ENCODE data around the gene IRAK3. TPM values are rescaled to one million over a fixed set of nuclear protein-coding genes. Genes with fewer than 3 reads are reported as not detected.

Gene IRAK3
- total and polyA plus RNA-seq, 2 donors (not counting 3 experiments of a cell fraction or from before 2014, with no cell fraction given), result 2.3 to 8.5 TPM

DNA sequence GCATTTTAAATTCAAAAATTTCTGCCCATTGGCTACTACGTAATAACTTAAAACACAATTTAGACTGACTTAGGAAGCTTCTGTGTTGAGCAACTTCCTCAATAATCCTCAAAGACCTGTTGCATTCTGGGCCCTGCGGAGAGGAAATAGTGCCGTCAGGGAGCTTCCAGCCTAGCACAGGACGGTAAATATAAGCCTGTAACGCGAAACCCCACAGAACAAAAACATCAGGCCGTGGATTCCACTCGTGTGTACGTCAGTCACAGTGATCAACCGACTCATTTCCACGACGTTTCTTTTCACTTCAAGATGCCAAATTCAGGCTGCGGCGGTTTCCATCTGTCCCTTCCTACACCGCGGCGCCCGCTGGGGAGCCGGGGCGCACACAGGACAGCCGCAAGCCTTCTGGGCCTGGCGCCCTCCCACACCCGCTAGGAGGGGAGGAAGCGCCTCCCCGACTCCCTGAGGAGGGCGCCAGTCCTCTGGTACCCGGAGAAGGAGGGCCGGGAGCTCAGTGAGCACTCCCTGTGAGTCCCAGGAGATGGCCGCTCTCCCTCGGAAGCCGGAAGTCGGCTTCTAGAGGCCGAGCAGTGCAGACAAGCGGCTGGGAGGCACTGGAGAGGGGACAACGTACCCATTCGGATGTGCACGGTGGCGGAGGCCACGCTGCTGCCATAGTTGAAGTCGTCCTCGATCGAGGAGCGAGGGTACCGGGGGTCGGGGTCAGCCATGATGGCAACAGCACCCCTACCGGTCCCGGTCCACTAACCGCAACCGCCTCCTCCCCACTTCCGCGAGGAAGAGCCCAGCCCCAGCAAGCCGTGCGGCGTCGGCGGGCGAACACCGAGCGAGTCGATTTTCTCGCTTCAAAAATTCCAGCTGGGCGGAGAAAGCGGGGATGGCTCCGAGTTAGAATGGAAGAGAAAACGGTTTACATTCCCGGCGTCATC, 19.5 kb upstream of the IRAK3 start, which contains the start of gene TMBIM4:
Gene TMBIM4 (minus strand): TSS at position 776 of the 950 bp plus-strand sequence. CDS start 45 bp downstream, at position 731.
- DNase-seq (ENCODE audit: low read depth, low spot score) (peak; percentile 92), FAIRE-seq (peak; percentile 91)
- H3K36me3 ChIP-seq (ENCODE audit: control insufficient read depth in 2 of 2, extremely low read depth in 1 of 2, insufficient read depth in 2 of 2, low read length in 2 of 2), result no peaks in the 10 kb centered on the region
- no peaks in the 10 kb centered on the region for H4K20me1 ChIP-seq (replicated peaks; ENCODE audit: control insufficient read depth, extremely low read depth, insufficient read depth, low read length)
- TF ChIP-seq, protein P1, sequence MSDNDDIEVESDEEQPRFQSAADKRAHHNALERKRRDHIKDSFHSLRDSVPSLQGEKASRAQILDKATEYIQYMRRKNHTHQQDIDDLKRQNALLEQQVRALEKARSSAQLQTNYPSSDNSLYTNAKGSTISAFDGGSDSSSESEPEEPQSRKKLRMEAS (IDR thresholded peaks at IDR 0.05; ENCODE audit: insufficient read depth, insufficient read length), result no peak
- TF ChIP-seq EZH2 (IDR thresholded peaks at IDR 0.05; ENCODE audit: borderline replicate concordance, low read depth, low read length, severe bottlenecking) (no peak), GATA2 (IDR thresholded peaks at IDR 0.05; ENCODE audit: insufficient read depth, insufficient read length, low read depth, low read length) (no peak), MYC (IDR thresholded peaks at IDR 0.05; ENCODE audit: low read depth, low read length) (no peak), JUN (IDR thresholded peaks at IDR 0.05; ENCODE audit: borderline replicate concordance, insufficient read depth, insufficient read length, low read depth) (no peak), POLR2AphosphoS5 (IDR thresholded peaks at IDR 0.05; ENCODE audit: insufficient read depth, low read depth, low read length) (peak; percentile 90), POLR2A (IDR thresholded peaks at IDR 0.05; ENCODE audit: low read depth, low read length) (no peak), FOS (IDR thresholded peaks at IDR 0.05; ENCODE audit: borderline replicate concordance, insufficient read depth, low read length) (no peak)
- TF ChIP-seq, protein P2, sequence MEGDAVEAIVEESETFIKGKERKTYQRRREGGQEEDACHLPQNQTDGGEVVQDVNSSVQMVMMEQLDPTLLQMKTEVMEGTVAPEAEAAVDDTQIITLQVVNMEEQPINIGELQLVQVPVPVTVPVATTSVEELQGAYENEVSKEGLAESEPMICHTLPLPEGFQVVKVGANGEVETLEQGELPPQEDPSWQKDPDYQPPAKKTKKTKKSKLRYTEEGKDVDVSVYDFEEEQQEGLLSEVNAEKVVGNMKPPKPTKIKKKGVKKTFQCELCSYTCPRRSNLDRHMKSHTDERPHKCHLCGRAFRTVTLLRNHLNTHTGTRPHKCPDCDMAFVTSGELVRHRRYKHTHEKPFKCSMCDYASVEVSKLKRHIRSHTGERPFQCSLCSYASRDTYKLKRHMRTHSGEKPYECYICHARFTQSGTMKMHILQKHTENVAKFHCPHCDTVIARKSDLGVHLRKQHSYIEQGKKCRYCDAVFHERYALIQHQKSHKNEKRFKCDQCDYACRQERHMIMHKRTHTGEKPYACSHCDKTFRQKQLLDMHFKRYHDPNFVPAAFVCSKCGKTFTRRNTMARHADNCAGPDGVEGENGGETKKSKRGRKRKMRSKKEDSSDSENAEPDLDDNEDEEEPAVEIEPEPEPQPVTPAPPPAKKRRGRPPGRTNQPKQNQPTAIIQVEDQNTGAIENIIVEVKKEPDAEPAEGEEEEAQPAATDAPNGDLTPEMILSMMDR (IDR thresholded peaks at IDR 0.05; ENCODE audit: extremely low read depth in 1 of 2, insufficient read depth in 1 of 2, low read depth in 1 of 2, low read length in 2 of 2), result peak; percentile 33 to 63
- dilution Hi-C loops (cut with MboI; ENCODE audit: extremely low pct_ligation_motif_present, low sequenced_read_pairs) (no loop called here), intact Hi-C loops (cut with micrococcal nuclease) (loop anchor here (1.0 kb wide), 5 partner anchors 17 to 66 kb away; partner anchors contain the start of genes IRAK3 and LLPH)
- H3K9me1 ChIP-seq (replicated peaks; ENCODE audit: control insufficient read depth, extremely low read depth, insufficient read depth, low read length), result no peaks in the 10 kb centered on the region
- H2AFZ ChIP-seq (ENCODE audit: low read depth, low read length), result peak within 1 kb of the TSS; percentile 63
- POLR2A ChIA-PET, result interaction anchor here (0.7 to 1.8 kb wide), 6 partner anchors 14 to 132 kb away, joined by 3 to 10 read pairs (median 6); partner anchors contain the start of genes HELB and LLPH
- peaks cover 7% of the 10 kb centered on the region for H3K4me1 ChIP-seq (ENCODE audit: control insufficient read depth, extremely low read depth, insufficient read depth, low read length)
- BruUV-seq (replicated peaks), result TSS peak; percentile 90
- H3K9me3 ChIP-seq (replicated peaks; ENCODE audit: control insufficient read depth, insufficient read depth, low read length), result no peaks in the 10 kb centered on the region
- peak within 1 kb of the TSS; percentile 77 for H3K4me2 ChIP-seq (ENCODE audit: insufficient read depth, low read length)
- H3K4me3 ChIP-seq (replicated peaks in 1 of 3; ENCODE audit: insufficient read depth in 1 of 3, low read depth in 1 of 3, low read length in 3 of 3), result peak within 1 kb of the TSS; percentile 54 to 99 (median 88)
- H3K79me2 ChIP-seq (ENCODE audit: control insufficient read depth, insufficient read depth, low read length), result peaks cover 44% of the 10 kb centered on the region
- H3K27ac ChIP-seq (ENCODE audit: insufficient read depth, low read depth, low read length), result peak within 1 kb of the TSS; percentile 81
- peak within 1 kb of the TSS; percentile 95 for H3K9ac ChIP-seq (replicated peaks; ENCODE audit: extremely low read depth, insufficient read depth, low read length)
- CTCF ChIA-PET, result interaction anchor here (0.7 to 2.6 kb wide), 21 partner anchors 9 to 525 kb away, joined by 3 to 27 read pairs (median 4); partner anchors contain the start of genes HELB and LLPH
- H3K27me3 ChIP-seq (ENCODE audit: control insufficient read depth in 2 of 2, insufficient read depth in 2 of 2, low read length in 2 of 2), result no peaks in the 10 kb centered on the region

Measured in endothelial cell of umbilical vein (primary cell).